ENCODE results near the gene RPRD2. TPM values are rescaled to one million over a fixed set of nuclear protein-coding genes. Genes with fewer than 3 reads are reported as not detected.
A peak's percentile ranks its signal among the peaks of the same experiment; 100 is the strongest.

Gene RPRD2
- total RNA-seq, 1 experiment from 2014 or later: 46.6 TPM

- H3K4me3 ChIP-seq (ENCODE audit: low read depth, low read length, poor library complexity, severe bottlenecking): peak overlapping the region; percentile 81
- TF ChIP-seq EZH2 (IDR thresholded peaks at IDR 0.05; ENCODE audit: borderline replicate concordance, low read depth, low read length, poor library complexity, severe bottlenecking) (no peak), CTCF (conservative IDR thresholded peaks at IDR 0.05; ENCODE audit: low read depth, low read length) (no peak)
- H3K4me1 ChIP-seq (ENCODE audit: insufficient read depth, low read length, poor library complexity, severe bottlenecking): peaks cover 7% of the 10 kb centered on the region
- intact Hi-C loops (cut with micrococcal nuclease; ENCODE audit: unreplicated experiment): no loop called here
- POLR2A ChIA-PET (ENCODE audit: low non-redundant PET): no interaction called here
- BruUV-seq (replicated peaks): TSS peak; percentile 93
- peak overlapping the region; percentile 84 for H3K27ac ChIP-seq (ENCODE audit: low read depth, low read length, poor library complexity, severe bottlenecking)
- CTCF ChIA-PET: no interaction called here
- H3K36me3 ChIP-seq (ENCODE audit: insufficient read depth, low read length, poor library complexity, severe bottlenecking): peaks cover 22% of the 10 kb centered on the region
- no peaks in the 10 kb centered on the region for H3K9me3 ChIP-seq (ENCODE audit: low read depth, low read length, poor library complexity, severe bottlenecking)
- no peak for DNase-seq (ENCODE audit: low spot score)
- no peaks in the 10 kb centered on the region for H3K27me3 ChIP-seq (replicated peaks; ENCODE audit: insufficient read depth, low read depth, low read length, poor library complexity)
These were observed 42.2 kb upstream of the RPRD2 start for GRCh38 chr1:150321826-150322166.

GRCh38 chr1:150322310-150322709 is 41.6 kb upstream of the RPRD2 start:
- no TSS peak for BruUV-seq (replicated peaks)
- Histone ChIP-seq H3K27ac (ENCODE audit: low read depth, low read length, poor library complexity, severe bottlenecking) (peak overlapping the region; percentile 84), H3K4me3 (ENCODE audit: low read depth, low read length, poor library complexity, severe bottlenecking) (peak overlapping the region; percentile 81), H3K4me1 (ENCODE audit: insufficient read depth, low read length, poor library complexity, severe bottlenecking) (peaks cover 7% of the 10 kb centered on the region), H3K36me3 (ENCODE audit: insufficient read depth, low read length, poor library complexity, severe bottlenecking) (peaks cover 26% of the 10 kb centered on the region), H3K9me3 (ENCODE audit: low read depth, low read length, poor library complexity, severe bottlenecking) (no peaks in the 10 kb centered on the region), H3K27me3 (replicated peaks; ENCODE audit: insufficient read depth, low read depth, low read length, poor library complexity) (no peaks in the 10 kb centered on the region)
- intact Hi-C loops (cut with micrococcal nuclease; ENCODE audit: unreplicated experiment): no loop called here
- ChIA-PET CTCF (no interaction called here), POLR2A (ENCODE audit: low non-redundant PET) (no interaction called here)
- no peak for DNase-seq (ENCODE audit: low spot score)
- TF ChIP-seq CTCF (conservative IDR thresholded peaks at IDR 0.05; ENCODE audit: low read depth, low read length): no peak
- TF ChIP-seq EZH2 (IDR thresholded peaks at IDR 0.05; ENCODE audit: borderline replicate concordance, low read depth, low read length, poor library complexity, severe bottlenecking): no peak

- no peak for DNase-seq (ENCODE audit: low spot score)
- H3K4me3 ChIP-seq (ENCODE audit: low read depth, low read length, poor library complexity, severe bottlenecking): no peak overlapping the region
- intact Hi-C loops (cut with micrococcal nuclease; ENCODE audit: unreplicated experiment): no loop called here
- no peaks in the 10 kb centered on the region for H3K4me1 ChIP-seq (ENCODE audit: insufficient read depth, low read length, poor library complexity, severe bottlenecking)
- no peaks in the 10 kb centered on the region for H3K27me3 ChIP-seq (replicated peaks; ENCODE audit: insufficient read depth, low read depth, low read length, poor library complexity)
- H3K36me3 ChIP-seq (ENCODE audit: insufficient read depth, low read length, poor library complexity, severe bottlenecking): peaks cover 87% of the 10 kb centered on the region
- TF ChIP-seq EZH2 (IDR thresholded peaks at IDR 0.05; ENCODE audit: borderline replicate concordance, low read depth, low read length, poor library complexity, severe bottlenecking): no peak
- no peak for TF ChIP-seq CTCF (conservative IDR thresholded peaks at IDR 0.05; ENCODE audit: low read depth, low read length)
- no peak overlapping the region for H3K27ac ChIP-seq (ENCODE audit: low read depth, low read length, poor library complexity, severe bottlenecking)
- no TSS peak for BruUV-seq (replicated peaks)
- ChIA-PET POLR2A (ENCODE audit: low non-redundant PET) (no interaction called here), CTCF (no interaction called here)
- H3K9me3 ChIP-seq (ENCODE audit: low read depth, low read length, poor library complexity, severe bottlenecking): no peaks in the 10 kb centered on the region
These were observed 31.2 kb upstream of the RPRD2 start for GRCh38 chr1:150332651-150333290.

All from A673 (cell line).